GM12874 (cell line): ENCODE data around the gene TEX264.

Experiments used
- TF ChIP-seq, protein P1 (sequence below): IDR thresholded peaks from 2 replicates; pipeline ENCODE4 v1.5.1; 2011; ENCODE audit warnings: low read depth, mild to moderate bottlenecking, control low read depth, low read length, moderate library complexity; ENCODE audit not compliant: insufficient read depth

Gene TEX264

DNA sequence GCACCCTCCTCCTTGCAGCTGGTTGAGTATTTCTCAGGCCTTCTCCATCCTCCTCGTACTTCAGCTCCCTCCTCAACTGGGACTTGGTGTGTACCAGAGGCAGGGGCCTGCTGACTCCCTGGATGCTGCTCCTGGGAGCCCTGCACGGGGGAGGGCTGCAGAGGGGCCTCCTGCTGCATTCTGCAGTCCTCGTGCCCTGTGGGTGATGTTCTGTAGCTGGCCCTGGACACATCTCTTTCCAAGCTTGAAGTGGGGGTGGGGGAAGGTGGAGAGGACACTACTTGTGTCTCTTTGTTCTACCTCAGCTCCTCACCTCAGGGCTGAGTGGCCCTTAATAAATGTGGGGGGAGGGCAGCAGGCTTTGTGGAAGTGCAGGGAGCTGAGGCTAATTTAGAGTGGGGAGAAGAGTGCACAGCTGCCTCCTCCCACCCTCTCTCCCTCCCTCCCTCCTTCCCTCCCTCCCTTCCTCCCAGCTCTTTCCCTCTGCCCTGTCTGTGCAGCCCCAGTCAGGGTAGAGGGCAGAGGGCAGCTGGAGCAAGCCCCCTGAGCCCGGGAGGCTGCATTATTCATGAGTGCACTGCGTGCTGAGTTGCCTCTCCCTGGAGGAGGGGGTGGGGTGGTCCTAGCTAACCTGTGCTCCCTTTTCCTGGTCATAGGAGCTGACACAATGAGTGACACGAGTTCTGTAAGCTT is 32.2 kb downstream of the TEX264 start:
- TF ChIP-seq, protein P1, sequence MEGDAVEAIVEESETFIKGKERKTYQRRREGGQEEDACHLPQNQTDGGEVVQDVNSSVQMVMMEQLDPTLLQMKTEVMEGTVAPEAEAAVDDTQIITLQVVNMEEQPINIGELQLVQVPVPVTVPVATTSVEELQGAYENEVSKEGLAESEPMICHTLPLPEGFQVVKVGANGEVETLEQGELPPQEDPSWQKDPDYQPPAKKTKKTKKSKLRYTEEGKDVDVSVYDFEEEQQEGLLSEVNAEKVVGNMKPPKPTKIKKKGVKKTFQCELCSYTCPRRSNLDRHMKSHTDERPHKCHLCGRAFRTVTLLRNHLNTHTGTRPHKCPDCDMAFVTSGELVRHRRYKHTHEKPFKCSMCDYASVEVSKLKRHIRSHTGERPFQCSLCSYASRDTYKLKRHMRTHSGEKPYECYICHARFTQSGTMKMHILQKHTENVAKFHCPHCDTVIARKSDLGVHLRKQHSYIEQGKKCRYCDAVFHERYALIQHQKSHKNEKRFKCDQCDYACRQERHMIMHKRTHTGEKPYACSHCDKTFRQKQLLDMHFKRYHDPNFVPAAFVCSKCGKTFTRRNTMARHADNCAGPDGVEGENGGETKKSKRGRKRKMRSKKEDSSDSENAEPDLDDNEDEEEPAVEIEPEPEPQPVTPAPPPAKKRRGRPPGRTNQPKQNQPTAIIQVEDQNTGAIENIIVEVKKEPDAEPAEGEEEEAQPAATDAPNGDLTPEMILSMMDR = no peak

DNA sequence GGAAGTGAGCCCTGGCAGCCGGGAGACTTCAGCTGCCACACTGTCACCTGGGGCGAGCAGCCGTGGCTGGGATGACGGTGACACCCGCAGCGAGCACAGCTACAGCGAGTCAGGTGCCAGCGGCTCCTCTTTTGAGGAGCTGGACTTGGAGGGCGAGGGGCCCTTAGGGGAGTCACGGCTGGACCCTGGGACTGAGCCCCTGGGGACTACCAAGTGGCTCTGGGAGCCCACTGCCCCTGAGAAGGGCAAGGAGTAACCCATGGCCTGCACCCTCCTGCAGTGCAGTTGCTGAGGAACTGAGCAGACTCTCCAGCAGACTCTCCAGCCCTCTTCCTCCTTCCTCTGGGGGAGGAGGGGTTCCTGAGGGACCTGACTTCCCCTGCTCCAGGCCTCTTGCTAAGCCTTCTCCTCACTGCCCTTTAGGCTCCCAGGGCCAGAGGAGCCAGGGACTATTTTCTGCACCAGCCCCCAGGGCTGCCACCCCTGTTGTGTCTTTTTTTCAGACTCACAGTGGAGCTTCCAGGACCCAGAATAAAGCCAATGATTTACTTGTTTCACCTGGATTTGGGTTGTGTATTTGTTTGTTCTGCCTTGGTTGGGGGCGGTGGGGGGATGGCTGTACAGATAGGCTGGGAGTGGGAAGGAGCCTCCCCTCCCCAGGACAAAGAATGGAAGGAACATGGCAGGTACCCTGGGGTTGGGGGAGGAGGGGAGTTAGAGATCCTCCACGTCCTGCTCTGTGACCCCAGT is 32.9 kb downstream of the TEX264 start:
- TF ChIP-seq, protein P1 = no peak

DNA sequence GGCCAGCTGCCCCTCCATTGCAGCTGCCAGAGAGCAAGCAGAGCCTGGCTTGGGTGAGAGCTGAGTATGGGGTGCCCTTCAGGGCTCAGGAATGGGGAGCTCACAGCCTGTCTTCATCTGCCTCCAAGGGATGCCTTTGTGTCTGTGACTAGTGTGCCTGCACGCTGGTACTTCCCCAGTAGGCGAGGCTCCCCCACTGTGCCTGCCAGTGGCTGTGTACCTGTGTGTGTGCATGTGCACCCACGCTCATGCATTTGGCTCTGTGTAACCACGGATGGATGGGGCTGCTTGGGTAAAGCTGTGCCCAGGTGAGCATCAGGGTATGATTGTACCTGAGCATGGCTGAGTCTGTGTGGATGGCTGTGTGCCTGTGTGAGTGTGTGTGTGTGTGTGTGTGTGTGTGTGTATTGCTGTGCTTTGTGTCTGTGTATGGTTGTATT is 33.5 kb downstream of the TEX264 start:
- TF ChIP-seq, protein P1 = no peak

DNA sequence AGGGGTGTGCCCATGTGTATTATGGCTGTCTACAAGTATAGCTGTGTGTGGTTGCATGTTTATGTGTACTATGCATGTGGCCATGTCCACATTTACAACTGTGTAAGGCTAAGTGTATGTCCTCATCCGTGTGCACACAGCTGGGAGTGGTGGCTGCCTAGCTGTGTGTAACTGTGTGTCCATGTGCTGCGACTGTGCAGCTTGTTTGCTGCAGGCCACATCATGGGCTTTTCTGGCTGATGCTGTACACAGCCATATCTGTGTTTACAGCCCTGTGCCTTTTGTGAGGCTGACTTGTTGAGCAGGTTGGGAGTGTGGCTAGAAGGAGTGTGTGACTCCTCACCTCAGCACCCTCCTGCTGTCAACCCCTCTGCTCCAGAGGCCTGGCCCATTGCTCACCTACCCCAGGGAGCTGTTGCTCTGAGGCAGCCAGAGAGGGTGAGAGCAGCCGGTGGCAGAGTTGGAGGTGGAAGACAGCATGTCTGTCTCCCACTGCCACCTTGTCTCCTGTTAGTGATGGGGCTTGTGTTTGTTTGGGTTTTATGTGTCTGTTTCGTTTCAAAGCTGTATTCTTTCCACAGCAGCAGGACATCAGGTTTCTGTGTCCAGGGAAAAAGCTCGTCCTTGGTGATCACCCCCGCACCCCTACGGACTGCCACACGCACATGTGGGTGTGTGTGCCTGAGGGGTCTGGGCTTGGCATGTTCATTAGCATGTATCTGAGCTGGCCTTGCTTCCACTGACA is 34.4 kb downstream of the TEX264 start:
- TF ChIP-seq, protein P1 = no peak

DNA sequence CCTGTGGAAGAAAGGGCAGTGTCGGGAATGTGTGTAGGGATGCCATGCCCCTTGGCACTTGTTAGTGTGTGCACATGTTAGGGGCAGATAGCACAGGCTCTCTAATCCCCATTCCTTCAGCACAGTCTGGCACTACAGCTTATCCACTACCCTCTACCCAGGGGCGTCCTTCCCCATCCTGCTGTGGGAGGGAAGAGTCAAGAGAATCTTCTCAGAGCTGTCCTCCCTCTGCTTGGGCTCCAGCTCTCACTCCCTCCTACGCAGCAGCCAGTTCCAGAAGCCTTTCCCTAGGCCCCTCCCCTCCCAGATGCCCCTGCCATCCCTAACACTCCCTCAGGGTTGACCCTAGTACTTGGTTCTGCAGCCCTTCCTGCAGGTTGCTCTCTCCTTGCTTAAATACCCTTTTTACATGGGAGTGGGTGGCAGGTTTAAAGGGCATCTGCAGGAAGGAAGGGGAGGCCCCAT is 35.0 kb downstream of the TEX264 start:
- TF ChIP-seq, protein P1 = no peak

DNA sequence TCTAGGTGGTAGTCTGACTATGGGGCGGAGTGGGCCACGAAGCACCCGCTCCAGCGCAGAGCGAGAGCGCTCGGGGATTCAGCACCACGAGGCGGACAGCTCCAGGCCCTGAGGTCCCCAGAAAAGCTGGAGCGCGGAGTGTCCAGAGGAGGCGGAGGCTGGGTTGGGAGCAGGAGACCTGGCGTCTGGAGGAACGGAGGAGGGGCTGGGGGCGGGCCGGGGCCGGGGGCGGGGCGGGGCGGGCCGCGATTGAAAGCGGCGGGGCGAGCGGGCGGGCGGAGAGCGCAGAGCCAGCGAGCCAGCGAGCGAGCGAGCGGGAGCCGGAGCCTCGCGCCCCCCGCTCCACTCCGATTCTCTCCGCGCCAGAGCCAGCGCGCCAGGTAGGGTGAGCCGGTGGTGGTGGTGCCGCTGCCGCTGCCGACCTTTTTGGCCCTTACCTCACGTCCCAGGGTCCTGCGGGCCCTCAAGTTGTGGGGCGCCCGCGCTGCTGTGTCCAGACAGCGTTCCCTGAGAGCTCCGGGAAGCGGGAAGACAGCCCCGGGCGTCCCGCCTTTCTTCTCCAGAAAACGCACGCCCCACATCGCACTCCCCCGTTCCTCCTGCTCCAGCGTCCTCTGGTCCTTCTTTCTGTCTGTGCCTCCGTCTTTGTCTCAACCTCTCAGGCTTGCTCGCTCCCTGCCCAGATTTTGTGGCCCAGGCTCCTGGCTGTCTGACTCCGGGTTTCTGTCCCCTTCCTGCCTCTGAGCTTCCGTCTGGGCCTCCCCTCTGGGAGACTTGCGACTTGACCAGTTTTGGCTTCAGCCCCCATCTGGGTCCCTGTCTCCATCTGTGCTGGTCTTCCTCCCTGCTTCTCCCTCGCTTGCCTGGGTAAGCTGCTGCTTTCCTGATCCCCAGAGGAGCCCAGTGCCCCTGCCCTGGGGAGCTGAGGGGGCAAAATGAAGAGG is 36.0 kb downstream of the TEX264 start, which contains the start of gene GRM2:
TSS of gene GRM2 (plus strand) at position 281 of the 944 bp plus-strand sequence. CDS start 1,916 bp downstream, outside the sequence.
- TF ChIP-seq, protein P1 = no peak
